GM23248 (cell line): ENCODE data around the gene STXBP6. TPM values are rescaled to one million over a fixed set of nuclear protein-coding genes. Genes with fewer than 3 reads are reported as not detected.

ENCODE experiments used
- DNase-seq: peaks from one replicate; pipeline ENCODE4 v3.0.0-alpha.2; 2015
- H2AFZ ChIP-seq: fragments of 200-600 bp; sonication (generic); 2 replicates; pipeline ENCODE4 v1.6.1; 2016; ENCODE audit warnings: antibody characterized with exemption
- H3F3A ChIP-seq: fragments of 200-600 bp; sonication (generic); 2 replicates; pipeline ENCODE4 v1.6.1; 2016; ENCODE audit warnings: mild to moderate bottlenecking, antibody characterized with exemption, mixed run types; ENCODE audit not compliant: insufficient read depth
- H3K27ac ChIP-seq: fragments of 200-600 bp; sonication (generic); 2 replicates; pipeline ENCODE4 v1.5.1; 2016; ENCODE audit warnings: mild to moderate bottlenecking
- H3K27me3 ChIP-seq: fragments of 200-600 bp; sonication (generic); replicated peaks from 2 replicates; pipeline ENCODE4 v1.6.1; 2016; ENCODE audit warnings: mild to moderate bottlenecking; ENCODE audit not compliant: insufficient read depth
- H3K36me3 ChIP-seq: fragments of 200-600 bp; sonication (generic); 2 replicates; pipeline ENCODE4 v1.6.1; 2016; ENCODE audit warnings: low read depth, mild to moderate bottlenecking
- H3K4me1 ChIP-seq: fragments of 200-600 bp; sonication (generic); 2 replicates; pipeline ENCODE4 v1.6.1; 2016; ENCODE audit warnings: mild to moderate bottlenecking; ENCODE audit not compliant: insufficient read depth
- H3K4me2 ChIP-seq: fragments of 200-600 bp; sonication (generic); one replicate; pipeline ENCODE4 v1.6.1; 2016; ENCODE audit warnings: mild to moderate bottlenecking; ENCODE audit not compliant: unreplicated experiment
- H3K4me3 ChIP-seq: fragments of 200-600 bp; sonication (generic); 2 replicates; pipeline ENCODE4 v1.5.1; 2016; ENCODE audit warnings: mild to moderate bottlenecking
- H3K79me2 ChIP-seq: fragments of 200-600 bp; sonication (generic); 2 replicates; pipeline ENCODE4 v1.6.1; 2016; ENCODE audit warnings: mild to moderate bottlenecking; ENCODE audit not compliant: insufficient read depth
- H3K9ac ChIP-seq: fragments of 200-600 bp; sonication (generic); 2 replicates; pipeline ENCODE4 v1.6.1; 2016; ENCODE audit warnings: mild to moderate bottlenecking
- H3K9me2 ChIP-seq: fragments of 200-600 bp; sonication (generic); 2 replicates; pipeline ENCODE4 v1.6.1; 2016; ENCODE audit warnings: mixed run types, mild to moderate bottlenecking, moderate library complexity; ENCODE audit not compliant: insufficient read depth
- H3K9me3 ChIP-seq: fragments of 200-600 bp; sonication (generic); one replicate; pipeline ENCODE4 v1.6.1; 2017; ENCODE audit warnings: low read depth
- H4K20me1 ChIP-seq: fragments of 200-600 bp; sonication (generic); 2 replicates; pipeline ENCODE4 v1.6.0; 2016; ENCODE audit not compliant: insufficient read depth
- EZH2 ChIP-seq: fragments of 200-600 bp; sonication (generic); IDR thresholded peaks from 2 replicates; pipeline ENCODE4 v1.6.1; 2018; ENCODE audit warnings: antibody characterized with exemption, mild to moderate bottlenecking; ENCODE audit not compliant: insufficient read depth, poor library complexity, severe bottlenecking
- EZH2phosphoT487 ChIP-seq: fragments of 200-600 bp; sonication (generic); IDR thresholded peaks from 2 replicates; pipeline ENCODE4 v1.6.1; 2018; ENCODE audit warnings: antibody characterized with exemption, moderate library complexity, mild to moderate bottlenecking, low read depth; ENCODE audit not compliant: insufficient read depth
- WGBS, 2 experiments: methylation state at CpG; one replicate each; pipeline ENCODE4 v1.1.6; 2015 to 2017; ENCODE audit warnings: low lambda C conversion rate in 2 of 2, low coverage in 1 of 2; ENCODE audit errors: missing lambda C conversion rate in 2 of 2; 5-methylcytosine and 5-hydroxymethylcytosine counted together
- in situ Hi-C: fragments of 300-500 bp; cut with MboI; formaldehyde crosslinking; loops from 2 replicates; pipeline ENCODE4 v1.15.0; 2020
- polyA plus RNA-seq: library from polyadenylated mRNA; unstranded; fragments of >200 nt; fragmentation: Nextera tagmentation; extraction: Ambion mirVana; gene quantifications from 2 replicates; pipeline ENCODE4 v1.2.1, GENCODE V29; 2016
- total RNA-seq: library from RNA; depleted of rRNA; stranded (reverse); fragments of >200 nt; shearing (Covaris generic); gene quantifications from 2 replicates; pipeline ENCODE4 v1.2.3, GENCODE V29; 2014

The STXBP6 gene
- total and polyA plus RNA-seq, 2 experiments from 2014 or later: 13.9 to 19.6 TPM

DNA sequence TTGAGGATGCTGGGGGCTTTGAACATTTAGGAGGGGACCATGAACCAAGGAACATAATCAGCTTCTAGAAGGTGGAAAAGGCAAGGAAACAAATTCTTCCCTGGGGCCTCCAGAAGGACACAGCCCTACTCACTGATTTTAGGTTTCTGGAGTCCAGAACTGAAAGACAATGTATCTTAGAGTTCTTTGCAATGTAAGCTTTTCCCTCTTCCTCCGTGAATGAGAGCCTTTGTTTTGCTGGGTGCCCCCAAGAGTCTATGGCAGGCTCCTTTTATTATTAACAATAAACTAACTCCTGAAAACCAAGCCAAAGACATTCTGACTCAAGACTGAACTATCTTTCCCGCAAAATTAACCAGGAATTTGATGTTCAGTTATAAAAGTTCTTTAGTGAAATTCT, 204.1 kb downstream of the STXBP6 start:
- no peaks in the 10 kb centered on the region for H3K27me3 ChIP-seq
- no peaks in the 10 kb centered on the region for H3K9me2 ChIP-seq
- H2AFZ ChIP-seq: no peak overlapping the region
- in situ Hi-C loops: no loop called here
- peaks cover 38% of the 10 kb centered on the region for H3F3A ChIP-seq
- no peaks in the 10 kb centered on the region for H3K36me3 ChIP-seq
- peaks cover 28% of the 10 kb centered on the region for H3K4me1 ChIP-seq
- WGBS, 2 experiments: 83 to 90% methylated on average over 2 of the region's 2 CpGs
- H3K9me3 ChIP-seq: no peaks in the 10 kb centered on the region
- no peaks in the 10 kb centered on the region for H4K20me1 ChIP-seq
- H3K4me3 ChIP-seq: no peak overlapping the region
- H3K79me2 ChIP-seq: no peaks in the 10 kb centered on the region
- no peak overlapping the region for H3K27ac ChIP-seq
- no peak overlapping the region for H3K9ac ChIP-seq
- no peak for TF ChIP-seq EZH2
- no peak for TF ChIP-seq EZH2phosphoT487
- no peak overlapping the region for H3K4me2 ChIP-seq
- no peak for DNase-seq

DNA sequence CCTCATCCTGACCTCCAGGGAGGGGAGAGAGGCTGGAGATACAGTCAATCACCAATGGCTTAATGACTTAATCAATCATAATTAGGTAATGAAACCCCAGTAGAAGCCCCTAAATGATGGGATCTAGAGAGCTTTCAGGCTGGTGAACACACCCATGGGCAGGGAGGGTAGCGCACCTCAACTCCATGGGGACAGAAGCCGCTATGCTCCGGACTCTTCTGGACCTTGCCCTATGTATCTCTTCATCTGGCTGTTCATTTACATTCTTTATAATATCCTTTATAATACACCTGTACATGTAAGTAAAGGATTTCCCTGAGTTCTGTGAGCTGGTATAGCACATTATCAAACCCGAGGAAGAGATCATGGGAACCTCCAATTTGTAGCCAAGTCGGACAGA, 205.9 kb downstream of the STXBP6 start:
- Histone ChIP-seq H4K20me1 (no peaks in the 10 kb centered on the region), H3K9me2 (no peaks in the 10 kb centered on the region), H3K4me2 (no peak overlapping the region), H3K4me1 (peaks cover 17% of the 10 kb centered on the region), H3K9ac (no peak overlapping the region), H3K36me3 (no peaks in the 10 kb centered on the region), H3K27me3 (no peaks in the 10 kb centered on the region), H2AFZ (no peak overlapping the region), H3K4me3 (no peak overlapping the region), H3K27ac (no peak overlapping the region), H3K9me3 (no peaks in the 10 kb centered on the region), H3K79me2 (no peaks in the 10 kb centered on the region), H3F3A (peaks cover 21% of the 10 kb centered on the region)
- TF ChIP-seq EZH2phosphoT487 (no peak), EZH2 (no peak)
- no peak for DNase-seq
- in situ Hi-C loops: no loop called here
- WGBS, 2 experiments: 93 to 97% methylated on average over 4 to 5 of the region's 5 CpGs

DNA sequence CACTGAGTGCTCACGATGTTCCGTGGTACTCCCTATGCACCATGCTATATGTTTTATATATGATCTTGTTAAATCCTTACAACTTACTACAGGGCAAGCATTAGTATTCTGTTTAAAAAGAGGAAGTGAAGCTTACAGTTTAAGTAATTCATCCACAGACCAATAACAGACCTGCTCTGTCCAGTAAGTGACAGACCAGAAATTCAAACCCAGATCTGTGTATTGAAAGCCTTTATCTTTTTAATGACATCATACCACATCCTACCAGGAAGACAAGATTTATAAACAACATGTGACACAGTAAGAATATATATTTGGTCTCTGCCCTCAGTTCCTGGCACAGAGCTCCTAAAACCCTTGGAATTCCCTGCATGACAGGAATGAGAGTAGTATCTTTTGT, 206.5 kb downstream of the STXBP6 start:
- TF ChIP-seq EZH2 (no peak), EZH2phosphoT487 (no peak)
- whole genome bisulfite sequencing, 2 experiments: 97 to 98% methylated on average over 2 of the region's 2 CpGs
- Histone ChIP-seq H3K79me2 (no peaks in the 10 kb centered on the region), H3K4me2 (no peak overlapping the region), H3K9ac (no peak overlapping the region), H3K36me3 (no peaks in the 10 kb centered on the region), H4K20me1 (no peaks in the 10 kb centered on the region), H3K4me3 (no peak overlapping the region), H3K27ac (no peak overlapping the region), H2AFZ (no peak overlapping the region), H3K9me3 (no peaks in the 10 kb centered on the region), H3K27me3 (no peaks in the 10 kb centered on the region), H3K4me1 (peaks cover 11% of the 10 kb centered on the region), H3K9me2 (no peaks in the 10 kb centered on the region), H3F3A (peaks cover 16% of the 10 kb centered on the region)
- no peak for DNase-seq
- in situ Hi-C loops: no loop called here

DNA sequence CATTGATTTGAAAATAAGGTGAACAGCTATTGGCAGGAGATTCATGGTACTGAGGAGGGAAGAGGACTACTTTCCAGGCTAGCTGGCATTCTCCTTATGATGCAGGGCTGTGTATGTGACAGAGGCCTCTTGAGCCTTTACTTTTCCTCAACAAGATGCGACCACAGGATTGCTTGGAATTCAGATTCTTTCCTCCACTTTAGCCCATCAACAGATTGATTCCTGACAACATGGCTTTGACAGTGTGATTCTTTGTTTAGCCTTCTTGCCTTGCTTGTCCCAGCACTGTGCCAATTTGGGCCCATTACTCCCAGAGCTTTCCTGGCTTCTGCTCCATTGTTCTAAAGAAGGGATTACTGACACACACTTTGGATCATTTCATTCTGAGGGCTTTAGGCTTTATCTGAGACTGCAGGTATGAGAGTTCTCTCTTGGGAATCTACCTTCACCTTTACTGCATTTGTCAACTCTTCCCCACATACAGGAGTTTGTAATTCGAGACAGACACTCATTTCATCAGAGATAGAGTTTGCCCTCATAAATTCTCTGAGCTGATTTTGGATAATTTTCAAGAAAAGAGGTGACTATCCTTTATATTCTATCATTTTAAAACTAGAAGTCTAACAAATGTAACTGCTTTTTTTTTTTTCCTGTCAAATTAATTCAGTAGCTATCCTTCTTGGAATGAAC, 209.6 kb downstream of the STXBP6 start:
- in situ Hi-C loops: no loop called here
- no peaks in the 10 kb centered on the region for H3K9me2 ChIP-seq
- DNase-seq: no peak
- H3K36me3 ChIP-seq: no peaks in the 10 kb centered on the region
- no peak overlapping the region for H2AFZ ChIP-seq
- TF ChIP-seq EZH2phosphoT487: no peak
- no peak for TF ChIP-seq EZH2
- no peaks in the 10 kb centered on the region for H3K27me3 ChIP-seq
- H3K9ac ChIP-seq: no peak overlapping the region
- H3K4me3 ChIP-seq: no peak overlapping the region
- peaks cover 11% of the 10 kb centered on the region for H3K4me1 ChIP-seq
- H3K4me2 ChIP-seq: no peak overlapping the region
- WGBS, 2 experiments: 79 to 96% methylated on average over 2 of the region's 2 CpGs
- H4K20me1 ChIP-seq: no peaks in the 10 kb centered on the region
- 0 out of 2 replicates have a peak, but pooled peaks cover 17% of the 10 kb centered on the region for H3F3A ChIP-seq
- no peak overlapping the region for H3K27ac ChIP-seq
- H3K79me2 ChIP-seq: no peaks in the 10 kb centered on the region
- H3K9me3 ChIP-seq: no peaks in the 10 kb centered on the region

DNA sequence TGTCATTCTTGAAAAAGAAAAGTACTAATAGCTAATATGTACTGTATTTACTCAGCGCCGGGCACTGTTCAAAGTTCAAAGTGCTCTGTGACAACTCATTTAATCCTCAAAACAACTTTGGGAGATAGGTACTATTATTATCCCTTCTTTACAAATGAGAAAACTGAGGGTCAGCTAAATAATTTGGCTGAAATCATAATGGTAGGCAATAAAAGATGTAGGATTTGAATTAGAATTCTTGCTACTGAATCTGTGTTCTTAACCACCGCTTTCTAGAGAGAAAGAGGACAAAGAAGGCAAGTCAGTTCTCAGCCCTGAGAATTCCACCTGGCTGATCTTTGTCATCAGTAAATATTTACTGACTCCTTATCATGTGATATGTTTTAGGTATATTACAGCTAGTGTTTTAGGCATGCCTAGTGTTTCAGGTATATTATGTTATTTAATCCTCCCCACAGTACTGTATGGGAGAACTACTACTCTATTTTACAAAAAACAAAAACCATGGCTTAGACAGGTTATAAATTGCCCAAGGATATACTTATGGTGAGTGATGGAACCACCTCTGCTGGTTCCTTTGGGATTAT, 210.2 kb downstream of the STXBP6 start:
- no peak overlapping the region for H2AFZ ChIP-seq
- 91 to 94% methylated on average over 3 of the region's 3 CpGs for WGBS, 2 experiments
- H3K9ac ChIP-seq: no peak overlapping the region
- H3K4me2 ChIP-seq: no peak overlapping the region
- H3K79me2 ChIP-seq: no peaks in the 10 kb centered on the region
- peaks cover 11% of the 10 kb centered on the region for H3K4me1 ChIP-seq
- no peaks in the 10 kb centered on the region for H3K36me3 ChIP-seq
- H3K9me3 ChIP-seq: no peaks in the 10 kb centered on the region
- H4K20me1 ChIP-seq: no peaks in the 10 kb centered on the region
- no peak for DNase-seq
- no peaks in the 10 kb centered on the region for H3K27me3 ChIP-seq
- 0 out of 2 replicates have a peak, but pooled peaks cover 17% of the 10 kb centered on the region for H3F3A ChIP-seq
- no peak for TF ChIP-seq EZH2
- TF ChIP-seq EZH2phosphoT487: no peak
- in situ Hi-C loops: no loop called here
- H3K9me2 ChIP-seq: no peaks in the 10 kb centered on the region
- no peak overlapping the region for H3K4me3 ChIP-seq
- no peak overlapping the region for H3K27ac ChIP-seq
